NCI-H1417 (cell line): ENCODE data around the gene TREH.

Experiments
- DNase-seq, 3 experiments: peaks; one replicate each; lab custom pipeline; 2025; lab: John Stamatoyannopoulos, UW

TREH gene

GRCh38 chr11:118663902-118664301 lies 15.5 kb downstream of the TREH start:
- DNase-seq: no peak

- no peak for DNase-seq
Observed at GRCh38 chr11:118663381-118663780, 16.1 kb downstream of the TREH start.

- DNase-seq: no peak
Observed at GRCh38 chr11:118662401-118663271, 16.8 kb downstream of the TREH start.

- DNase-seq: peak in 1 of 3 experiments; percentile 29
Observed at GRCh38 chr11:118661425-118662301, 17.8 kb downstream of the TREH start.

GRCh38 chr11:118660681-118661424 lies 18.6 kb downstream of the TREH start:
- DNase-seq: peak; percentile 4 to 57 (median 51)

- no peak for DNase-seq
Observed at GRCh38 chr11:118659953-118660680, 19.3 kb downstream of the TREH start.

GRCh38 chr11:118659314-118659952 lies 20.0 kb downstream of the TREH start:
- peak; percentile 80 to 93 (median 84) for DNase-seq

- peak in 2 of 3 experiments; percentile 43 to 56 for DNase-seq
Observed at GRCh38 chr11:118658429-118659313, 20.8 kb downstream of the TREH start.

GRCh38 chr11:118657709-118658428 lies 21.6 kb downstream of the TREH start:
- DNase-seq: no peak

GRCh38 chr11:118657238-118657637 lies 22.2 kb downstream of the TREH start:
- DNase-seq: peak; percentile 10 to 84 (median 48)

- DNase-seq: no peak
Observed at GRCh38 chr11:118656563-118657165, 22.8 kb downstream of the TREH start.

GRCh38 chr11:118655486-118656190 lies 23.8 kb downstream of the TREH start:
- no peak for DNase-seq

- DNase-seq: no peak
Observed at GRCh38 chr11:118653684-118654390, 25.6 kb downstream of the TREH start.

- DNase-seq: no peak
Observed at GRCh38 chr11:118652681-118653181, 26.7 kb downstream of the TREH start.

GRCh38 chr11:118651820-118652219 lies 27.6 kb downstream of the TREH start:
- no peak for DNase-seq

- no peak for DNase-seq
Observed at GRCh38 chr11:118650366-118650765, 29.1 kb downstream of the TREH start.

- DNase-seq: no peak
Observed at GRCh38 chr11:118649941-118650340, 29.5 kb downstream of the TREH start.
